Panc1 (cell line): ENCODE data around the gene TAF5.

ENCODE experiments used
- POLR2AphosphoS5 ChIP-seq: IDR thresholded peaks from 2 replicates; pipeline ENCODE4 v1.6.1; 2012; ENCODE audit warnings: mild to moderate bottlenecking, low read depth, low read length, moderate library complexity
- SIN3A ChIP-seq: IDR thresholded peaks from 2 replicates; pipeline ENCODE4 v1.6.1; 2012; ENCODE audit warnings: low read depth, mild to moderate bottlenecking, low read length, moderate library complexity, borderline replicate concordance; ENCODE audit not compliant: insufficient read depth
- TF ChIP-seq, protein P1 (sequence below): fragments of 450-650 bp; IDR thresholded peaks from 2 replicates; pipeline ENCODE4 v1.5.1; 2017; ENCODE audit warnings: mild to moderate bottlenecking
- TF ChIP-seq, protein P2 (sequence below), 2 experiments: IDR thresholded peaks; 2 replicates each; pipeline ENCODE4 v1.6.1; 2011 to 2012; ENCODE audit warnings: low read depth in 2 of 2, control low read depth in 1 of 2, low read length in 1 of 2, mild to moderate bottlenecking in 1 of 2, moderate library complexity in 1 of 2; ENCODE audit not compliant: insufficient read depth in 1 of 2

DNA sequence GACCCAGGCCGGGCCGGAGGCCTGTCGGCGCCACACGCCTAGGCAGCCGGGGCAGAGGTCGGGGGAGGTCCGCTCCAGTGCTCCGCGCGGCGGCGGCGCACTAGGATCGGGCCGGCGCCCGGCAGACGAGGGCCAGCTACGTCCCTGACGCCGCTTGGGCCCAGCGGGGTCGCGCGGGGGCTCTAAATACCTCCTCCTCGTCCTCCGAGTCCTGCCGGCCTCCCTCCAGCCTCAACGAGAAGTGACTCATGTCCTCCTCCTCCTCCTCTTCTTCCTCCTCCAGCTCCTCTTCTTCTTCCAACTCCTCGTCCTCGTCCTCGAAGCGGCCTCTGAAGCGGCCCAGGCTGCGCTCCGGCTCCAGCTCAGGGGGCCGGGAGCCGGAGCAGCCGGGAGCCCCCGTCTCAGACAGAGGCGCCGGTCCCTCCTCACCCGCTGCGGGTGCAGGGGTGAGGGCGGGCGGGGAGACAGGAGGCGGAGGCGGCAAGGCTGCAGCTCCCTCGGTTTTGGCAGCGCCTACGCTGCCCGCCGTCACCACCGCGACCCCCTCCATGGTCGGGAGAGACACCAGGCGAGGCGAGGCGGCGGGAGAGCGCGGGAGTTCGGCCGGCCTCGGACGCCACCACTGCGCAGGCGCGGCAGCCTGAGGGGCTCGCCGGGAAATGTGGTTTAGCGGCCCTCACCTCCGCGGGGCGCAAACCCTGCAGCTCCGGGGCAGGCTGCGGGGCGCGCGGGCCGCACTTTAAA, 17.1 kb upstream of the TAF5 start, which contains the start of gene PCGF6:
- TF ChIP-seq, protein P1, sequence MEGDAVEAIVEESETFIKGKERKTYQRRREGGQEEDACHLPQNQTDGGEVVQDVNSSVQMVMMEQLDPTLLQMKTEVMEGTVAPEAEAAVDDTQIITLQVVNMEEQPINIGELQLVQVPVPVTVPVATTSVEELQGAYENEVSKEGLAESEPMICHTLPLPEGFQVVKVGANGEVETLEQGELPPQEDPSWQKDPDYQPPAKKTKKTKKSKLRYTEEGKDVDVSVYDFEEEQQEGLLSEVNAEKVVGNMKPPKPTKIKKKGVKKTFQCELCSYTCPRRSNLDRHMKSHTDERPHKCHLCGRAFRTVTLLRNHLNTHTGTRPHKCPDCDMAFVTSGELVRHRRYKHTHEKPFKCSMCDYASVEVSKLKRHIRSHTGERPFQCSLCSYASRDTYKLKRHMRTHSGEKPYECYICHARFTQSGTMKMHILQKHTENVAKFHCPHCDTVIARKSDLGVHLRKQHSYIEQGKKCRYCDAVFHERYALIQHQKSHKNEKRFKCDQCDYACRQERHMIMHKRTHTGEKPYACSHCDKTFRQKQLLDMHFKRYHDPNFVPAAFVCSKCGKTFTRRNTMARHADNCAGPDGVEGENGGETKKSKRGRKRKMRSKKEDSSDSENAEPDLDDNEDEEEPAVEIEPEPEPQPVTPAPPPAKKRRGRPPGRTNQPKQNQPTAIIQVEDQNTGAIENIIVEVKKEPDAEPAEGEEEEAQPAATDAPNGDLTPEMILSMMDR, result no peak
- TF ChIP-seq POLR2AphosphoS5 (peak; percentile 69; the same call in 1 of the 2 replicates), SIN3A (no peak)
- TF ChIP-seq, protein P2, sequence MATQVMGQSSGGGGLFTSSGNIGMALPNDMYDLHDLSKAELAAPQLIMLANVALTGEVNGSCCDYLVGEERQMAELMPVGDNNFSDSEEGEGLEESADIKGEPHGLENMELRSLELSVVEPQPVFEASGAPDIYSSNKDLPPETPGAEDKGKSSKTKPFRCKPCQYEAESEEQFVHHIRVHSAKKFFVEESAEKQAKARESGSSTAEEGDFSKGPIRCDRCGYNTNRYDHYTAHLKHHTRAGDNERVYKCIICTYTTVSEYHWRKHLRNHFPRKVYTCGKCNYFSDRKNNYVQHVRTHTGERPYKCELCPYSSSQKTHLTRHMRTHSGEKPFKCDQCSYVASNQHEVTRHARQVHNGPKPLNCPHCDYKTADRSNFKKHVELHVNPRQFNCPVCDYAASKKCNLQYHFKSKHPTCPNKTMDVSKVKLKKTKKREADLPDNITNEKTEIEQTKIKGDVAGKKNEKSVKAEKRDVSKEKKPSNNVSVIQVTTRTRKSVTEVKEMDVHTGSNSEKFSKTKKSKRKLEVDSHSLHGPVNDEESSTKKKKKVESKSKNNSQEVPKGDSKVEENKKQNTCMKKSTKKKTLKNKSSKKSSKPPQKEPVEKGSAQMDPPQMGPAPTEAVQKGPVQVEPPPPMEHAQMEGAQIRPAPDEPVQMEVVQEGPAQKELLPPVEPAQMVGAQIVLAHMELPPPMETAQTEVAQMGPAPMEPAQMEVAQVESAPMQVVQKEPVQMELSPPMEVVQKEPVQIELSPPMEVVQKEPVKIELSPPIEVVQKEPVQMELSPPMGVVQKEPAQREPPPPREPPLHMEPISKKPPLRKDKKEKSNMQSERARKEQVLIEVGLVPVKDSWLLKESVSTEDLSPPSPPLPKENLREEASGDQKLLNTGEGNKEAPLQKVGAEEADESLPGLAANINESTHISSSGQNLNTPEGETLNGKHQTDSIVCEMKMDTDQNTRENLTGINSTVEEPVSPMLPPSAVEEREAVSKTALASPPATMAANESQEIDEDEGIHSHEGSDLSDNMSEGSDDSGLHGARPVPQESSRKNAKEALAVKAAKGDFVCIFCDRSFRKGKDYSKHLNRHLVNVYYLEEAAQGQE (IDR thresholded peaks at IDR 0.05; ENCODE audit: insufficient read depth in 1 of 2, low read depth in 2 of 2, low read length in 1 of 2), result no peak
